ENCODE measurements around the gene RAP1GAP2.

- no peak for TF ChIP-seq POLR2AphosphoS5 (IDR thresholded peaks at IDR 0.05; ENCODE audit: low read depth, low read length)
- no peak for TF ChIP-seq TAF1 (IDR thresholded peaks at IDR 0.05; ENCODE audit: low read depth, low read length)
- no peak for TF ChIP-seq POLR2A (IDR thresholded peaks at IDR 0.05; ENCODE audit: low read depth, low read length)
- TF ChIP-seq POU2F2 (IDR thresholded peaks at IDR 0.05; ENCODE audit: low read depth, low read length): no peak
- no peak for TF ChIP-seq PAX5 (IDR thresholded peaks at IDR 0.05; ENCODE audit: insufficient read depth, low read length, severe bottlenecking)
Measured at GRCh38 chr17:2800367-2800766, 4.1 kb downstream of the RAP1GAP2 start.
